Activated CD8-positive, alpha-beta memory T cell treated with anti-CD3 and anti-CD28 coated beads, Interleukin-2, amount 50 U/mL, for 48 hours (primary cell): ENCODE results near the gene ZFYVE28.

Experiments
- DNase-seq: peaks from one replicate; pipeline ENCODE4 v3.0.0-alpha.2; 2020

The ZFYVE28 gene

DNA sequence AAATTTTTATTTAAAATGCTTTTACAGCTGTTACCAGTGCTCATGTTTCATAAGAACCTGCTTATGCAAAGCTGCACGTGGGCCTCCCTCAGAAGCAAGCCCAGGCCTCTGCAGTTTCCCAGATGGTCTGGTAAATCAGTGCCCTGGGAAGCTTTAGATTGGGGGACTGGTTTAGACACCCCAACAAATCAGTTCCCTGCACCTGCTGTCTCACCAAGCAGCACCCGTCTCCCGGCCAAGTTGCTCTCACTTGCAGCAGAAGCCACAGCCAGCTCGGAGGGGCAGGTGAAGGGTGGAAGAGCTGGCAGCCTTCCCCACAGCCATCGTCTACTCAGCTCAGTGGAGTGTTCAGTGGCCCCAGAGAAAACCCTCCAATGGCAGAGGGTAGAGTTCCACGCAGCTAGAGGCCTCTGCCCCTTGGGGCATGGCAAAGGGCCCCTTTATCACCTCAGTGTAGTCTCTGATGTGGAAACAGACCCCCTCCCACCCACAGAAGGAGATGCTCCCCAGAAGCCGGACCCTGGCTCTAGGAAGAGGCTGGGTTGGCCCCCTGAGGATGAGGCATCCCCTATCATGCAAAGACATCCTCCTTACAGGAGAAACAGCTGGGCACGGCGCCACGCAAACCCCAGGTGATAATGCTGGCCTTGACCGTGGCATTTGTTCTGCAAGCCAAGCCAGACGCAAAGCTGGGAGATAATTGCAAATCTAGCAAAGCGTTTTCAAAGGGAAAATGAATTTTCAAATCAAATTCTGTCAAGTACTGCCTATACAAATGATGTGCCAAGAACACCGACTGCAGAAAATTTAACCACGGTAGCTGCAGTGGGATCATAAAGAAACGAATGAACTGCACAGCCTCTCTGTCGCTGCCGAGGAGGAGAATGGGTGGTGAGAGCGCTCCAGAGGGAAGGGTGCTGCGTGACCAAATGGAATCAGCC lies 51.9 kb downstream of the ZFYVE28 start:
- DNase-seq = no peak

DNA sequence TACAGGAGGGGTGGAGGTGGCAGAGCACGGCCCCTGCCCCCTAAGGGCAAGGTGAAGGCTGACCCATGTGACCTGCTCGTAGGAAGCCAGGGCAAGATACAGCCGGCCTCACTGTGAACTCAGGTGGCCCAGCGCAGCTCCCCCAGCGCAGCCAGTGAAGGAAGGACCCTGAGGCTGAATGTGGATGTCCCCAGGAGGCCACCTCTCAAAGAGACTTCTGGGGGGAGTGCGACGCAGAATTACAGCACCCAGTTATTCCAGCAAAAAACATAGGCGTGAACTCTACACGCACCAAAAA lies 52.6 kb downstream of the ZFYVE28 start:
- no peak for DNase-seq

GRCh38 chr4:2365054-2365912 lies 53.2 kb downstream of the ZFYVE28 start:
- DNase-seq = no peak

DNA sequence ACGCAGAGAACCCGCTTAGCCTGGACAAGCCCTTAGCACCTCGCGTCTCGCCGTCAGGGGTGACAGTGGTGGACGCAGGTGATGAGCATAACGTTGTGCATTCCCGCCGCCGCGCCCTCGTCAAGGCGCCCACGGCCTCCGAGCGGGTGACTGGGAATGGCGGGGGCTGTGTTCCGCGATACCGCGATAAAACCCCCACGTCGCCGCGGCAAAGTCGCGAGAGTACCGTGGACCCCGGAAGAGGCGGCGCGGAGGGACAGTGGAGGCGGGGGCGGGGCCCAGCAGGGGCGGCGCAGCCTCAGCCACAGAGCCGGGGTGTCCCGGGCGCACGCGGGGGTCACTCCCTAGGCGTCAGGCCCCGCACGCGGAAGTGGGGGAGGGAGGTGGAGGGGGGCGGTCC lies 53.8 kb downstream of the ZFYVE28 start:
- peak; percentile 82 for DNase-seq

DNA sequence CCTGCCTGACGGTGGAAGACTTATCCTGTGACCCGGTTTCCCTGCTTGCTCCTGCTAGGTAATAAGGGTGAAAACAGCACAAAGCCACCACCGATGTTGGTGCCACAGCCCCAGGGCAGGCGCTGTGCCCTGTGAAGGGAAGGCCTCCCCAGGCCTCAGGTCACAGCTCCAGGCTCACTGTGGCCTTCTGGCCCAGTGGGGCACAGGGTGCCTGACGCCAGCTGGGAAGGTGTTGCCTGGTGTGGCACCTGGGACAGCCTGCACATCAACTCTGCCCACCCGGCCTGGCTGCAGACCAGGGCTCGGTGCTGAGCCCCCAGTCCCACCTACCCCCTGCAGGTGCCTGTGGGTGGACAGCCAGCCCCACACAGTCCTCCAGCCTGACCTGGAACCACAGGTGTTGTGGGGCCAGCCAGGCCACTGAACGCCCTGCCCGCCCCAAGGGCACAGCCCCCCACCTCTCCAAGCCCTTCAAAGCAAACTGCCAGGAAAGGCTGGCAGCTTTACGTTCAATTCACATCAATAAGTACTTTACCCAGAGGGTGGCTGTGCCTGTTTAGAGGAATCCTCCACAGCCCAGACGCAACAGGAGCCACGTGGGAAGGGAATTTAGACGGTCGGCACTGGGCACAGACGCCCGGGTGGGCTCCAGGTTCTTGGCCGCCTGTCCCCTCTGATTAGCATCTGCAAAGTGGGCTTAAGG lies 54.3 kb downstream of the ZFYVE28 start:
- no peak for DNase-seq

GRCh38 chr4:2363056-2363721 lies 55.3 kb downstream of the ZFYVE28 start:
- DNase-seq = no peak

DNA sequence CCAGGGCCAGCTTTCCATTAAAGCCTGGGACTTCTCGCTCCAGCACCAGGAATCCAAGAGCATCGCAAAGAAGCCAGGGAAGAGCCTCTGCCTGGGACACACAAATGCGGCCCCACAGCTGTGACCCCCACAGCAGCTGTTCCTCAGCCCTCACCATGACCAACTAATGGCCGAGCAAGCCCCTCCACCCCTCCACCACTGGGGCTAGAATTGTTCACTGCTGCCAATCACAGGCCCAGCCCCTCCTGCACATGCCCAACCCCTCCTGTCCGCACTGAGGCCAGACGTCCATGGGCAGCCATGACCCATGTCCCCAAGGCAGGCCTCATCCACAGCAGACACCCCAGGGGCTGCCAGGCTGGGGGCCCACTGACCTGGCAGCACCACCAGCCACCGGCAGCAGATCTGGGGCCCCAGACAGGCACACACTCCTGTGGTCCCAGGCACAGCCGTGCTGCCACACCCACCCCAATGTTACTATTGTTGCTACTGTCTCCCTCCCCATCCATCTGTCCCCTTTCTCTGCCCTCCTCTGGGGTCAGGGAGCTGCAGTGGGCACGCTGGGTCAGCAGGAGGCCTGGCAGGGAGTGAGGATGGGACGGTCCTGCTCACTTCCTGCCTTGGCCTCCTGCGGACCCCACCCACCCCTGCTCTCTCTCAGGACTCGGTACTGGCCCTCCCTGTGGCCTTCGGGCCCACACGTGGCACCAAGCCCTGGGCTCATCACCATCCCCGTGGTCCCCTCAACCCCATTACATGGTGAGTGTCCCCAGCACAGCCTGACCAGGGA lies 56.0 kb downstream of the ZFYVE28 start:
- no peak for DNase-seq

GRCh38 chr4:2361366-2362265 lies 56.8 kb downstream of the ZFYVE28 start:
- no peak for DNase-seq

DNA sequence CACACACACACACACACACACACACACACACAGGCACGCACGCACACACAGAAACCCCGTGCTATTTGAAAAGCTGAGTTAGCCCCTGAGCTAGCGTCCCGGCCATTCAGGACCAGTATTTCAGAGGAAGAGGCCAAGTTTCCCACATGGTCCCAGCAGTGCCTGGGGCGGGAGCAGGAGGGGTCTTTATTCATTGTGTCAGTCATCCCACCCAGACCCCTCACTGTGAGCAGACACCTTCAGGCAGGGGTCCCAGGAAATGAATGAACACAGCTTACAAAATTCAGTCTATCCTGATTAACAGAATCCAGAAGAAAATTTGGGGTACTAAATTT lies 58.1 kb downstream of the ZFYVE28 start:
- no peak for DNase-seq

GRCh38 chr4:2359591-2360395 lies 58.7 kb downstream of the ZFYVE28 start:
- DNase-seq = no peak

GRCh38 chr4:2357821-2358745 lies 60.4 kb downstream of the ZFYVE28 start:
- no peak for DNase-seq

DNA sequence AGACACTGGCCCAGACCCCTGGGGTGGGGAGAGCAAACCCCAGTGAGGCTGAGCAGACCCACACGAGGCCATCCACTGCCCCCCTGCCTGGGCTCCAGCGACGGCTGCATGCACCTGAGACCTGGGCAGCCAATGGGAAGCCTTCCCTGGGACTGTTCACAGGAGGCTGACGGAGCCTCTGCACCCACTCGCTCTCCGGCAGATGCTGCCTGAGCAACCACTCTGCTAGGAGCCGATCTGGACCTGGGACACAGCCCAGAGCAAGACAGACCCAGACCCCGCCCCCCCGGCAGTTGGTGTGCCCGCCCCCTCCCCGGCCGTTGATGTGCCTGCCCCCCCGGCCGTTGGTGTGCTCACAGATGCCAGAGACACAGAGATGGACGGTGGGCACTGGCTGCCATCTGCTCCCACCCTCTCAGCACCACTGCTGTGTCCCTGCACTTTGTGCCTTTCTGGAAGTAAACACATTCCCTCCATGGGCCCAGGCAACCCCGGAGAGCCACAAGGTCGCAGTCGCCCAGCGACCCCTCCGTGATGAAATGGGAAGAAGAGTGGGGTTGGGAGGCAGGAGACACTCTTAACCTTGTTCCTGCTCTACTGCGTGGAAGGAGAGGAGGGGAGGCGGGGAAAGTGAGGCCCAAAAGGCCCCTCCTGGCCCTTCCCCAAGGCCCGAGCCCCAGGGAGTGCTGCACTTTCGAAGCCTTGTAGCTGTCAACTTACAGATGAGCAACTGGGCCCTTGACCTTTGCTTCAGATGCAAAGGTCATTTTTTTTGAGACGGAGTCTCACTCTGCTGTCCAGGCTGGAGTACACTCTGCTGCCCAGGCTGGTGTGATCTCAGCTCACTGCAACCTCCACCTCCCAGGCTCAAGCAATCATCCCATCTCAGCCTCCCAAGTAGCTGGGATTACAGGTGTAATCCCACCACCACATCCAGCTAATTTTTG lies 62.0 kb downstream of the ZFYVE28 start:
- DNase-seq = no peak

DNA sequence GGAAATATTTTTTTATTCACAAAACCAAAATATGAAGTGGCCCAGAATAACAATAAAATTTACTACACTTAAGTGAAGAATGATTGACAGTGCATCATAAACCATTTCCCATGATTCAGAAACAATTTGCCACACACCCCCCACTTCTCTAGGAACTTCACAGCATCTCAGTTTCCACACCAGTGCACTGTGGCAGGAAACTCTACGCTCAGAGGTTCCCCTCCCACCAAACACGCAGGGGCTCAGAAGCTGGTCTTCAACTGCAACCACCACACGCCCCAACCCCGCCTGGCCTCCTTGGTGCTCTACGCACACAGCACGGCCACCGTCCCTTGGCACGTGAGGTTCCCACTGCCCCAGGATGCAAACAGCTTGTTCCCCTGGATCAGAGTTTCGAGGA lies 63.7 kb downstream of the ZFYVE28 start:
- no peak for DNase-seq

DNA sequence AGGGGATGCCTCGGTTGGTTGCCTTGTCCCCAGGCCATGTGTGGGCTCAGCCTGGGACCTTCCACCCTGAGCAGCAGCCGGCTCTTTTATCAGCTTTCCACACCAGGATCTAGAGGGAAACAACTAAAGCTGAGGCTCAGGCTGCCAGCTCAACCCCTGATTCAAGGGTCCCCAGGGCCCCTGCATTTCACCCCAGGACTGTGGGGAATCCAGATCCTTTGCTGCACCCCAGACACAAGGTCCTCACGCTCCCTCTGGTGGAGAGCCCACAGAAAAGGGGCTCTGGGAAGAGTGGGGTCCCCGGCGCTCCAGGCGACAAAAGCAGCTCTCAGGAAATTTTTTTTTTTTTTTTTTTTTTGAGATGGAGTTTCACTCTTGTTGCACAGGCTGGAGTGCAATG lies 64.3 kb downstream of the ZFYVE28 start:
- no peak for DNase-seq

GRCh38 chr4:2353222-2354107 lies 65.0 kb downstream of the ZFYVE28 start:
- peak; percentile 46 for DNase-seq

DNA sequence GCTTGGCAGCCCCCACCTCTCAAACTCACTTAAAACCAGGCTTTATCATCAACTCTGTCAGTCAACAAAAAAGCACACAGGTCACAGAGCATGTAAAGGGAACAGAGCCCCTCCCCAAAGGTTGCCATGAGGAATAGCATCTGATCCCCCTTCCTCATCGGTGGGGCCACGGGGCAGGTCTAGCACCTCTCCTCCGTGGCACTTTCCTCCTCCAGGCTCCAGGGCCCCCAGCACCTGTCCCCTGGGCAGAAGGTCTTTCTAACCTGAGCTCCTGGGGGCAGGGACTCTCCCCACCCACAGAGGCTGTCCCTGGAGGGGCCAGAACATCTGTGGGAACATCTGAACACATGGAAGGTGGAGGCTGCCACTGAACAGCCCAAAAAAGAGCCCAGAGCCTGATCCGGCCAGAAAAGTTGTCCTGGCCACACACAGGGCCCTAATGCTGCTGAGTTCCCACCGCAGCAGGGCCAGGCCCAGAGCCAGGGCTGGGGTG lies 65.7 kb downstream of the ZFYVE28 start:
- DNase-seq = no peak

- peak; percentile 44 for DNase-seq
Observed at GRCh38 chr4:2352171-2352570, 66.3 kb downstream of the ZFYVE28 start.
